ENCODE measurements around the gene SOX14.

DNA sequence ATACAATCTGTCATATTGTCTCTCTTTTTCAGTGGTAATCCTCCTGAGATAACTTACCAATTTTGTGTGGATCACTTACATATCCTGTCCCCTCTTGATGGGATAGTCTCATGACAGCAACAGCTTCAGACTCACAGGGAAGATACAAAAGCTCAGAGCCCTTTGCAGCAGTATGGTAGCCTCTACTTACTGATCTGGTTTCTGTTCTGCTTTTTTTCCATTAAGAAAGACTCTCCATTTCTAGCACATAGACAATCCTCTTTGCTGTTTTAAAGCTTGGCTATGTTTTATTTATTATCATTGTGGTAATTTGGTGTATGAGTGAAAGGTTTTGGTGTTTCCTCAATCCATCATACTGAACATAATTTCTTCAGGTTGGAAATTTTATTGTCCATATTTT lies 25.4 kb upstream of the SOX14 start:
- TF ChIP-seq, protein P1, sequence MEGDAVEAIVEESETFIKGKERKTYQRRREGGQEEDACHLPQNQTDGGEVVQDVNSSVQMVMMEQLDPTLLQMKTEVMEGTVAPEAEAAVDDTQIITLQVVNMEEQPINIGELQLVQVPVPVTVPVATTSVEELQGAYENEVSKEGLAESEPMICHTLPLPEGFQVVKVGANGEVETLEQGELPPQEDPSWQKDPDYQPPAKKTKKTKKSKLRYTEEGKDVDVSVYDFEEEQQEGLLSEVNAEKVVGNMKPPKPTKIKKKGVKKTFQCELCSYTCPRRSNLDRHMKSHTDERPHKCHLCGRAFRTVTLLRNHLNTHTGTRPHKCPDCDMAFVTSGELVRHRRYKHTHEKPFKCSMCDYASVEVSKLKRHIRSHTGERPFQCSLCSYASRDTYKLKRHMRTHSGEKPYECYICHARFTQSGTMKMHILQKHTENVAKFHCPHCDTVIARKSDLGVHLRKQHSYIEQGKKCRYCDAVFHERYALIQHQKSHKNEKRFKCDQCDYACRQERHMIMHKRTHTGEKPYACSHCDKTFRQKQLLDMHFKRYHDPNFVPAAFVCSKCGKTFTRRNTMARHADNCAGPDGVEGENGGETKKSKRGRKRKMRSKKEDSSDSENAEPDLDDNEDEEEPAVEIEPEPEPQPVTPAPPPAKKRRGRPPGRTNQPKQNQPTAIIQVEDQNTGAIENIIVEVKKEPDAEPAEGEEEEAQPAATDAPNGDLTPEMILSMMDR (IDR thresholded peaks at IDR 0.05), result no peak
- no peak for TF ChIP-seq POLR2A (IDR thresholded peaks at IDR 0.05)

All from esophagus squamous epithelium (tissue), 4 donors.